Measurements from ENCODE around the gene GPSM3. TPM values are rescaled to one million over a fixed set of nuclear protein-coding genes. Genes with fewer than 3 reads are reported as not detected.
"Not testable (repeated sequence)": the region's sequence is repeated elsewhere in the genome, so short reads cannot be mapped to it uniquely, and the experiment has no call there.

The GPSM3 gene
- total RNA-seq, 1 donor from 2014 or later, result 0.79 TPM

- DNase-seq (ENCODE audit: low read depth) (no peak), FAIRE-seq (no peak)
- Histone ChIP-seq H3K4me3 (ENCODE audit: low read depth, low read length) (no peak overlapping the region), H3K36me3 (ENCODE audit: control insufficient read depth, insufficient read depth, low read length) (no peaks in the 10 kb centered on the region), H3K27me3 (ENCODE audit: control insufficient read depth, insufficient read depth, low read length) (no peaks in the 10 kb centered on the region)
- TF ChIP-seq, protein P1, sequence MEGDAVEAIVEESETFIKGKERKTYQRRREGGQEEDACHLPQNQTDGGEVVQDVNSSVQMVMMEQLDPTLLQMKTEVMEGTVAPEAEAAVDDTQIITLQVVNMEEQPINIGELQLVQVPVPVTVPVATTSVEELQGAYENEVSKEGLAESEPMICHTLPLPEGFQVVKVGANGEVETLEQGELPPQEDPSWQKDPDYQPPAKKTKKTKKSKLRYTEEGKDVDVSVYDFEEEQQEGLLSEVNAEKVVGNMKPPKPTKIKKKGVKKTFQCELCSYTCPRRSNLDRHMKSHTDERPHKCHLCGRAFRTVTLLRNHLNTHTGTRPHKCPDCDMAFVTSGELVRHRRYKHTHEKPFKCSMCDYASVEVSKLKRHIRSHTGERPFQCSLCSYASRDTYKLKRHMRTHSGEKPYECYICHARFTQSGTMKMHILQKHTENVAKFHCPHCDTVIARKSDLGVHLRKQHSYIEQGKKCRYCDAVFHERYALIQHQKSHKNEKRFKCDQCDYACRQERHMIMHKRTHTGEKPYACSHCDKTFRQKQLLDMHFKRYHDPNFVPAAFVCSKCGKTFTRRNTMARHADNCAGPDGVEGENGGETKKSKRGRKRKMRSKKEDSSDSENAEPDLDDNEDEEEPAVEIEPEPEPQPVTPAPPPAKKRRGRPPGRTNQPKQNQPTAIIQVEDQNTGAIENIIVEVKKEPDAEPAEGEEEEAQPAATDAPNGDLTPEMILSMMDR (IDR thresholded peaks at IDR 0.05; ENCODE audit: insufficient read depth, low read length, severe bottlenecking), result no peak
These were observed 45.8 kb downstream of the GPSM3 start for GRCh38 chr6:32146687-32147086.

- Histone ChIP-seq H3K4me3 (ENCODE audit: low read depth, low read length) (no peak overlapping the region), H3K36me3 (ENCODE audit: control insufficient read depth, insufficient read depth, low read length) (no peaks in the 10 kb centered on the region), H3K27me3 (ENCODE audit: control insufficient read depth, insufficient read depth, low read length) (no peaks in the 10 kb centered on the region)
- TF ChIP-seq, protein P1 (IDR thresholded peaks at IDR 0.05; ENCODE audit: insufficient read depth, low read length, severe bottlenecking), result no peak
- peak; percentile 38 for DNase-seq (ENCODE audit: low read depth)
- FAIRE-seq, result no peak
These were observed 46.2 kb downstream of the GPSM3 start for GRCh38 chr6:32146287-32146686.

- FAIRE-seq; H3K27me3 ChIP-seq (ENCODE audit: control insufficient read depth, insufficient read depth, low read length); DNase-seq (ENCODE audit: low read depth): not testable (repeated sequence)
These were observed 48.2 kb downstream of the GPSM3 start for GRCh38 chr6:32144238-32144637.

More at GRCh38 chr6:32144238-32144637, 48.2 kb downstream of the GPSM3 start:
- not testable (repeated sequence) for H3K4me3 ChIP-seq (ENCODE audit: low read depth, low read length); H3K36me3 ChIP-seq (ENCODE audit: control insufficient read depth, insufficient read depth, low read length)

Other genes with a start within 250 kb of the GPSM3 start
- 2.4 and 2.6 TPM in 2 replicates for gene CFB, start 246.5 kb downstream of the GPSM3 start, total RNA-seq
- 163 and 177 TPM in 2 replicates for gene NELFE, start 233.7 kb downstream of the GPSM3 start, total RNA-seq
- gene SKIC2, start 233.5 kb downstream of the GPSM3 start, total RNA-seq, result 44.8 and 48.0 TPM in 2 replicates
- 8.4 and 12.2 TPM in 2 replicates for gene DXO, start 220.5 kb downstream of the GPSM3 start, total RNA-seq
- 1.2 and 1.8 TPM in 2 replicates for gene C4A, start 210.6 kb downstream of the GPSM3 start, total RNA-seq
- gene C4B, start 177.8 kb downstream of the GPSM3 start, total RNA-seq, result 1.6 and 2.6 TPM in 2 replicates
- under 0.01 TPM in 1 of 2 replicates, not detected in the other for gene CYP21A2, start 154.2 kb downstream of the GPSM3 start, total RNA-seq
- gene TNXB, start 83.3 kb downstream of the GPSM3 start, total RNA-seq, result 1.4 and 2.4 TPM in 2 replicates
- gene ATF6B, start 64.4 kb downstream of the GPSM3 start, total RNA-seq, result 8.7 and 11.1 TPM in 2 replicates
- gene FKBPL, start 62.4 kb downstream of the GPSM3 start, total RNA-seq, result 7.4 and 8.4 TPM in 2 replicates
- not detected in 2 replicates for gene PRRT1, start 40.7 kb downstream of the GPSM3 start, total RNA-seq
- gene PPT2, start 38.5 kb downstream of the GPSM3 start, total RNA-seq, result 5.8 and 38.5 TPM in 2 replicates
- 0.26 and 1.7 TPM in 2 replicates for gene EGFL8, start 28.0 kb downstream of the GPSM3 start, total RNA-seq
- gene AGPAT1, start 16.6 kb downstream of the GPSM3 start, total RNA-seq, result 5.8 and 9.0 TPM in 2 replicates
- 29.2 and 50.5 TPM in 2 replicates for gene RNF5, start 14.2 kb downstream of the GPSM3 start, total RNA-seq
- 0.26 TPM in 2 replicates for gene AGER, start 8.4 kb downstream of the GPSM3 start, total RNA-seq
- gene PBX2, start 2.4 kb downstream of the GPSM3 start, total RNA-seq, result 16.3 and 19.3 TPM in 2 replicates
- 0.26 and 0.38 TPM in 2 replicates for gene NOTCH4, start 31.4 kb upstream of the GPSM3 start, total RNA-seq
- not detected in 2 replicates for gene TSBP1, start 179.3 kb upstream of the GPSM3 start, total RNA-seq
- gene BTNL2, start 214.5 kb upstream of the GPSM3 start, total RNA-seq, result 0.13 and 0.26 TPM in 2 replicates
- 0.13 TPM in 1 of 2 replicates, not detected in the other for gene HLA-DRA, start 247.2 kb upstream of the GPSM3 start, total RNA-seq